ENCODE measurements around the gene CAMKMT.
"Not testable (repeated sequence)": the region's sequence is repeated elsewhere in the genome, so short reads cannot be mapped to it uniquely, and the experiment has no call there.

- not testable (repeated sequence) for TF ChIP-seq CTCF, POLR2A (IDR thresholded peaks at IDR 0.05)
Observed at GRCh38 chr2:44505664-44506063, 143.9 kb downstream of the CAMKMT start.
